Transverse colon (tissue), 4 donors: ENCODE results near the gene PARVA. TPM values are rescaled to one million over a fixed set of nuclear protein-coding genes. Genes with fewer than 3 reads are reported as not detected.

ENCODE experiments used
- DNase-seq: peaks from one replicate; pipeline ENCODE4 v3.0.0-alpha.2; 2019
- H3K27ac ChIP-seq, 4 donors: fragments of 200-600 bp; sonication (generic); 2 replicates each; pipeline ENCODE4 v1.5.1; 2016 to 2018; ENCODE audit warnings: inconsistent platforms in 4 of 4
- H3K27me3 ChIP-seq: fragments of 200-600 bp; sonication (generic); 2 replicates; pipeline ENCODE4 v1.5.1; 2017; ENCODE audit warnings: inconsistent platforms
- H3K36me3 ChIP-seq, 4 donors: fragments of 200-600 bp; sonication (generic); 2 replicates each; pipeline ENCODE4 v1.5.1; 2017 to 2019; ENCODE audit warnings: inconsistent platforms in 4 of 4
- H3K4me1 ChIP-seq, 4 donors: fragments of 200-600 bp; sonication (generic); 2 replicates each; pipeline ENCODE4 v1.5.1; 2017 to 2020; ENCODE audit warnings: inconsistent platforms in 4 of 4
- H3K4me3 ChIP-seq, 4 donors: fragments of 200-600 bp; sonication (generic); 1 replicate in 1 of 4; 2 replicates in 3 of 4; pipeline versions ENCODE4 v1.5.1 to v1.6.1; 2017 to 2019; ENCODE audit warnings: inconsistent platforms in 4 of 4
- H3K9me3 ChIP-seq, 2 donors: fragments of 200-600 bp; sonication (generic); 2 replicates each; pipeline ENCODE4 v1.5.1; 2017 to 2019; ENCODE audit warnings: inconsistent platforms in 2 of 2
- EP300 ChIP-seq: sonication (generic); formaldehyde crosslinking; IDR thresholded peaks from one replicate; pipeline ENCODE4 v1.6.1; 2017; ENCODE audit warnings: antibody characterized with exemption, low read depth
- POLR2A ChIP-seq: fragments of 450-650 bp; IDR thresholded peaks from one replicate; pipeline ENCODE4 v1.6.1; 2016; ENCODE audit warnings: antibody characterized with exemption, mild to moderate bottlenecking, moderate library complexity
- POLR2AphosphoS5 ChIP-seq, 3 donors: sonication (generic); formaldehyde crosslinking; IDR thresholded peaks; one replicate each; pipeline ENCODE4 v1.6.1; 2016; ENCODE audit warnings: antibody characterized with exemption in 3 of 3
- WGBS, 2 donors: methylation state at CpG; one replicate each; pipeline ENCODE4 v1.1.5; 2018; ENCODE audit warnings: low coverage in 1 of 2; 5-methylcytosine and 5-hydroxymethylcytosine counted together
- in situ Hi-C, 4 donors: fragments of 200-750 bp; cut with MboI; loops; one replicate each; pipeline versions ENCODE4 v1.15.0 to v1.15.1; 2017; ENCODE audit warnings: low sequenced_read_pairs in 3 of 4, low pct_ligation_motif_present in 1 of 4, low pct_unique_long_range_greater_than_20kb in 1 of 4
- intact Hi-C: fragments of 100-400 bp; cut with DNase I; formaldehyde crosslinking; loops from one replicate; pipeline ENCODE4 v1.15.1; 2023; ENCODE audit warnings: low total_unique reads
- total RNA-seq, 4 donors: library from RNA; depleted of rRNA; stranded (reverse); fragments of >200 nt; gene quantifications; one replicate each; pipeline ENCODE4 v1.1.0, GENCODE V29; 2016
- TF ChIP-seq, protein P1 (sequence below), 5 experiments: fragments of 200-600 bp in 3 of 5; fragments of 450-650 bp in 2 of 5; sonication (generic) in 3 of 5; IDR thresholded peaks; 1 replicate in 2 of 5; 2 replicates in 3 of 5; pipeline ENCODE4 v1.5.1; 2016 to 2017; ENCODE audit warnings: antibody characterized with exemption in 5 of 5, inconsistent platforms in 3 of 5, mild to moderate bottlenecking in 2 of 5, moderate library complexity in 1 of 5

PARVA gene
- total RNA-seq, 4 donors from 2014 or later, result 34.3 to 82.0 (median 45.1) TPM

DNA sequence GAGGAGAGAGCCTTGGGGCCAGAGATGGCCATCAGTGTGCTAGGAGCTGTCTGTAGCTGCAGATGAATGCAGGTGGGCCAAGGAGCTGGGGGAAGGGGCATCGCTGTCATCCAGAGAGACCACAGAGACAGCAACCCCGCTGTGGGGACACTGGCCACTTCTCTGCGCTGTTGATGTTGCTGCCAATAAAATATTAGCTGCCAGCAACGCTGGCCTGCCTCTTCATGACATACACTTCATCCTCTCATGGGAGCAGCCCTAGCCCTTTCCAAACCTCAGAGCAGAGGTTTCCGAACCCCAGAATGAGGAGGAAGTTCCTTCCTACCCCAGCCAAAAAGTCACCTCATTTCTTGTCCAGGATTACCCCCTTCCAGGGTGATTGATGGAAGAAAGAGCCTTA is 106.2 kb downstream of the PARVA start:
- Histone ChIP-seq H3K9me3 (no peaks in the 10 kb centered on the region), H3K36me3 (peaks cover 0 to under 1% (median 0%) of the 10 kb centered on the region in 4 donors), H3K27ac (peak overlapping the region in 2 of 4 donors; percentile 35 to 43), H3K4me1 (no peaks in the 10 kb centered on the region), H3K4me3 (no peak overlapping the region), H3K27me3 (no peaks in the 10 kb centered on the region)
- WGBS, 2 donors, result 76% methylated on average over 5 of the region's 5 CpGs; no CpG with 5 or more reads in 1 of the 2 donors
- no peak for DNase-seq
- in situ Hi-C loops, result no loop called here
- intact Hi-C loops, result no loop called here
- TF ChIP-seq EP300 (no peak), POLR2A (no peak), POLR2AphosphoS5 (IDR thresholded peaks at IDR 0.05) (no peak)
- TF ChIP-seq, protein P1, sequence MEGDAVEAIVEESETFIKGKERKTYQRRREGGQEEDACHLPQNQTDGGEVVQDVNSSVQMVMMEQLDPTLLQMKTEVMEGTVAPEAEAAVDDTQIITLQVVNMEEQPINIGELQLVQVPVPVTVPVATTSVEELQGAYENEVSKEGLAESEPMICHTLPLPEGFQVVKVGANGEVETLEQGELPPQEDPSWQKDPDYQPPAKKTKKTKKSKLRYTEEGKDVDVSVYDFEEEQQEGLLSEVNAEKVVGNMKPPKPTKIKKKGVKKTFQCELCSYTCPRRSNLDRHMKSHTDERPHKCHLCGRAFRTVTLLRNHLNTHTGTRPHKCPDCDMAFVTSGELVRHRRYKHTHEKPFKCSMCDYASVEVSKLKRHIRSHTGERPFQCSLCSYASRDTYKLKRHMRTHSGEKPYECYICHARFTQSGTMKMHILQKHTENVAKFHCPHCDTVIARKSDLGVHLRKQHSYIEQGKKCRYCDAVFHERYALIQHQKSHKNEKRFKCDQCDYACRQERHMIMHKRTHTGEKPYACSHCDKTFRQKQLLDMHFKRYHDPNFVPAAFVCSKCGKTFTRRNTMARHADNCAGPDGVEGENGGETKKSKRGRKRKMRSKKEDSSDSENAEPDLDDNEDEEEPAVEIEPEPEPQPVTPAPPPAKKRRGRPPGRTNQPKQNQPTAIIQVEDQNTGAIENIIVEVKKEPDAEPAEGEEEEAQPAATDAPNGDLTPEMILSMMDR (IDR thresholded peaks at IDR 0.05), result no peak

- no peak for DNase-seq
- no peaks in the 10 kb centered on the region for H3K4me1 ChIP-seq
- H3K27ac ChIP-seq, result no peak overlapping the region
- no peak overlapping the region for H3K4me3 ChIP-seq
- in situ Hi-C loops, result no loop called here
- 64 to 67% methylated on average over 1 of the region's 1 CpG for WGBS, 2 donors
- TF ChIP-seq POLR2A (no peak), POLR2AphosphoS5 (IDR thresholded peaks at IDR 0.05) (no peak), EP300 (no peak)
- TF ChIP-seq, protein P1 (IDR thresholded peaks at IDR 0.05), result peak in 3 of 5 experiments; percentile 16 to 59 (median 48)
- H3K9me3 ChIP-seq, result peaks cover 0 to 8% of the 10 kb centered on the region in 2 donors
- intact Hi-C loops, result no loop called here
- H3K27me3 ChIP-seq, result no peaks in the 10 kb centered on the region
- H3K36me3 ChIP-seq, result peaks cover 0 to 12% (median 0%) of the 10 kb centered on the region in 4 donors
Observed at GRCh38 chr11:12485328-12485727, 108.0 kb downstream of the PARVA start.

- no peaks in the 10 kb centered on the region for H3K27me3 ChIP-seq
- H3K4me3 ChIP-seq, result no peak overlapping the region
- no peak for DNase-seq
- H3K4me1 ChIP-seq, result no peaks in the 10 kb centered on the region
- peaks cover 0 to 8% of the 10 kb centered on the region in 2 donors for H3K9me3 ChIP-seq
- H3K36me3 ChIP-seq, result peaks cover 0 to 12% (median 0%) of the 10 kb centered on the region in 4 donors
- TF ChIP-seq EP300 (no peak), POLR2AphosphoS5 (IDR thresholded peaks at IDR 0.05) (no peak), POLR2A (no peak)
- TF ChIP-seq, protein P1 (IDR thresholded peaks at IDR 0.05), result no peak
- intact Hi-C loops, result no loop called here
- in situ Hi-C loops, result no loop called here
- no peak overlapping the region for H3K27ac ChIP-seq
- WGBS, 2 donors, result 78 to 80% methylated on average over 1 of the region's 1 CpG
Observed at GRCh38 chr11:12489246-12489772, 111.9 kb downstream of the PARVA start.

DNA sequence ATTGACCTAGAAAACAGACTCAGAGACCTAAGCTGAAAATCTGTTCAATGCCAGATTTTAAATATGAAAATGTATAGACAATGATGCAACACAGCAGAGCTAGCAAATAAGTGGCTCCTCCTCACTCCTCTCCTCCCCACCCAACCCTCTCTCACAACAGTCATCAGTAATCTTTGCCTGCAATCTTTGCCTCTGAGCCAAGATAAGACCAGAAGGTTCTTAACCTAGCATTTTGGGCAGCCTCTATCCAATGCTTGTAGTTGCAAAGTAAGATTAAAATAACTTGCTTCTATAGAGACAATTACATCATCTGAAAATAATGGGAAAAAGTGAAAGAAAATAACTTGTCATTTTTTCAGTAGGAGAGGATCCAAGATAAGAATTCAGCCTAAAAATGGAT is 117.3 kb downstream of the PARVA start:
- no peaks in the 10 kb centered on the region for H3K4me1 ChIP-seq
- no peaks in the 10 kb centered on the region for H3K27me3 ChIP-seq
- no peak for DNase-seq
- TF ChIP-seq EP300, result no peak
- no peak for TF ChIP-seq POLR2A
- TF ChIP-seq POLR2AphosphoS5 (IDR thresholded peaks at IDR 0.05), result no peak
- TF ChIP-seq, protein P1 (IDR thresholded peaks at IDR 0.05), result no peak
- H3K9me3 ChIP-seq, result no peaks in the 10 kb centered on the region
- intact Hi-C loops (no loop called here), in situ Hi-C loops (no loop called here)
- no peak overlapping the region for H3K27ac ChIP-seq
- no peak overlapping the region for H3K4me3 ChIP-seq
- peaks cover 0 to 18% (median 5%) of the 10 kb centered on the region in 4 donors for H3K36me3 ChIP-seq
